ENCODE results near the gene TAF15.

TAF15 gene

GRCh38 chr17:35807371-35808144 lies 1.7 kb upstream of the TAF15 start:
- DNase-seq (ENCODE audit: low read depth) = peak; percentile 66

GRCh38 chr17:35808240-35808961 lies 883 bp upstream of the TAF15 start:
- H3K4me3 ChIP-seq (ENCODE audit: low read length) = peak overlapping the region; percentile 75
- DNase-seq (ENCODE audit: low read depth) = no peak
- TF ChIP-seq CTCF (conservative IDR thresholded peaks at IDR 0.05; ENCODE audit: low read length) = no peak

More at GRCh38 chr17:35807371-35808144, 1.7 kb upstream of the TAF15 start:
- no peak overlapping the region for H3K4me3 ChIP-seq (ENCODE audit: low read length)
- no peak for TF ChIP-seq CTCF (conservative IDR thresholded peaks at IDR 0.05; ENCODE audit: low read length)

- TF ChIP-seq CTCF (conservative IDR thresholded peaks at IDR 0.05; ENCODE audit: low read length) = no peak
- peak; percentile 23 for DNase-seq (ENCODE audit: low read depth)
- H3K4me3 ChIP-seq (ENCODE audit: low read length) = peak overlapping the region; percentile 94
Observed at GRCh38 chr17:35809855-35810461, 674 bp downstream of the TAF15 start.

GRCh38 chr17:35811759-35812158 lies 2.5 kb downstream of the TAF15 start:
- no peak overlapping the region for H3K4me3 ChIP-seq (ENCODE audit: low read length)
- TF ChIP-seq CTCF (conservative IDR thresholded peaks at IDR 0.05; ENCODE audit: low read length) = no peak
- no peak for DNase-seq (ENCODE audit: low read depth)

GRCh38 chr17:35812456-35812855 lies 3.2 kb downstream of the TAF15 start:
- DNase-seq (ENCODE audit: low read depth) = no peak
- TF ChIP-seq CTCF (conservative IDR thresholded peaks at IDR 0.05; ENCODE audit: low read length) = no peak

GRCh38 chr17:35816723-35817122 lies 7.4 kb downstream of the TAF15 start:
- no peak overlapping the region for H3K4me3 ChIP-seq (ENCODE audit: low read length)
- TF ChIP-seq CTCF (conservative IDR thresholded peaks at IDR 0.05; ENCODE audit: low read length) = no peak
- no peak for DNase-seq (ENCODE audit: low read depth)

More at GRCh38 chr17:35812456-35812855, 3.2 kb downstream of the TAF15 start:
- no peak overlapping the region for H3K4me3 ChIP-seq (ENCODE audit: low read length)
